SK-N-SH (cell line): ENCODE data around the gene HS6ST1. TPM values are rescaled to one million over a fixed set of nuclear protein-coding genes. Genes with fewer than 3 reads are reported as not detected.

Source experiments
- CTCF ChIA-PET: fragments of 300-600, 350-600 bp; formaldehyde crosslinking; extraction: SDS; loops from one replicate; lab custom pipeline; 2021; lab: Yijun Ruan, JAX
- POLR2A ChIA-PET: fragments of 350-600 bp; sonication (Branson Sonifier 250); formaldehyde crosslinking; extraction: SDS; loops from one replicate; lab custom pipeline; 2020; ENCODE audit warnings: antibody characterized with exemption, inconsistent platforms; lab: Yijun Ruan, JAX
- DNase-seq: peaks from one replicate; pipeline ENCODE4 v3.0.0; 2012
- H2AFZ ChIP-seq: fragments of 200-600 bp; sonication (generic); 2 replicates; pipeline ENCODE4 v1.8.1; 2016; ENCODE audit warnings: antibody characterized with exemption, mild to moderate bottlenecking, low read depth
- H3F3A ChIP-seq: fragments of 200-600 bp; sonication (generic); replicated peaks from 2 replicates; pipeline ENCODE3; 2016; ENCODE audit warnings: antibody characterized with exemption, mild to moderate bottlenecking; ENCODE audit not compliant: insufficient read depth
- H3K27ac ChIP-seq, 2 experiments: fragments of 200-500 bp in 1 of 2; fragments of 200-600 bp in 1 of 2; sonication (Bioruptor generic) in 1 of 2; sonication (generic), shearing (Covaris generic) in 1 of 2; 2 replicates each; pipeline versions ENCODE4 v1.5.1 to v1.6.1; 2014 to 2016; ENCODE audit warnings: low read depth in 2 of 2, inconsistent platforms in 1 of 2, low read length in 1 of 2, mild to moderate bottlenecking in 1 of 2, mixed read lengths in 1 of 2
- H3K27me3 ChIP-seq: fragments of 200-600 bp; sonication (generic), shearing (Covaris generic); 2 replicates; pipeline ENCODE4 v1.6.1; 2016; ENCODE audit warnings: mixed run types; ENCODE audit not compliant: insufficient read depth
- H3K36me3 ChIP-seq, 2 experiments: fragments of 200-500 bp in 1 of 2; fragments of 200-600 bp in 1 of 2; sonication (Bioruptor generic) in 1 of 2; sonication (generic) in 1 of 2; replicated peaks in 1 of 2; 2 replicates each; pipeline versions ENCODE3 to v1.5.1; 2014 to 2016; ENCODE audit warnings: low read length in 1 of 2, mild to moderate bottlenecking in 1 of 2; ENCODE audit not compliant: insufficient read depth in 2 of 2, control insufficient read depth in 1 of 2
- H3K4me1 ChIP-seq, 2 experiments: fragments of 200-500 bp in 1 of 2; fragments of 200-600 bp in 1 of 2; sonication (Bioruptor generic) in 1 of 2; sonication (generic), shearing (Covaris generic) in 1 of 2; 2 replicates each; pipeline versions ENCODE4 v1.5.1 to v1.6.1; 2014 to 2016; ENCODE audit warnings: low read depth in 1 of 2, low read length in 1 of 2, mixed run types in 1 of 2; ENCODE audit not compliant: insufficient read depth in 2 of 2, control insufficient read depth in 1 of 2
- H3K4me2 ChIP-seq: fragments of 200-600 bp; sonication (generic), shearing (Covaris generic); 2 replicates; pipeline ENCODE4 v1.6.1; 2017; ENCODE audit warnings: mixed run types
- H3K4me3 ChIP-seq, 2 experiments: fragments of 200-500 bp in 1 of 2; fragments of 200-600 bp in 1 of 2; sonication (Bioruptor generic) in 1 of 2; sonication (generic), shearing (Covaris generic) in 1 of 2; 2 replicates each; pipeline versions ENCODE4 v1.5.1 to v1.8.1; 2014 to 2016; ENCODE audit warnings: low read depth in 2 of 2, inconsistent platforms in 1 of 2, low read length in 1 of 2, mild to moderate bottlenecking in 1 of 2, mixed read lengths in 1 of 2, moderate library complexity in 1 of 2
- H3K79me2 ChIP-seq: fragments of 200-600 bp; sonication (generic); 2 replicates; pipeline ENCODE4 v1.8.1; 2017; ENCODE audit warnings: mild to moderate bottlenecking; ENCODE audit not compliant: insufficient read depth
- H3K9ac ChIP-seq: fragments of 200-600 bp; sonication (generic); 2 replicates; pipeline ENCODE4 v1.6.1; 2017; ENCODE audit warnings: mixed run types
- H3K9me2 ChIP-seq: fragments of 200-600 bp; sonication (generic); 2 replicates; pipeline ENCODE4 v1.6.1; 2017; ENCODE audit warnings: mixed run types
- H3K9me3 ChIP-seq: fragments of 200-600 bp; sonication (generic); 2 replicates; pipeline ENCODE4 v1.6.1; 2017; ENCODE audit warnings: mixed run types, mild to moderate bottlenecking, moderate library complexity
- H4K20me1 ChIP-seq: fragments of 200-600 bp; sonication (generic); 2 replicates; pipeline ENCODE4 v1.6.1; 2017; ENCODE audit warnings: mild to moderate bottlenecking, mixed run types; ENCODE audit not compliant: insufficient read depth
- CHD2 ChIP-seq: fragments of 150-350 bp; IDR thresholded peaks from 2 replicates; pipeline ENCODE4 v1.6.1; 2018; ENCODE audit warnings: low read length; ENCODE audit not compliant: partially characterized antibody
- FOXM1 ChIP-seq: IDR thresholded peaks from 2 replicates; pipeline ENCODE4 v1.4.0; 2012; ENCODE audit warnings: low read depth, mild to moderate bottlenecking
- GABPA ChIP-seq: IDR thresholded peaks from 2 replicates; pipeline ENCODE4 v1.4.0; 2012; ENCODE audit warnings: low read depth, mild to moderate bottlenecking
- GATA2 ChIP-seq: sonication (generic); formaldehyde crosslinking; IDR thresholded peaks from 2 replicates; pipeline ENCODE4 v1.5.0; 2020; ENCODE audit warnings: mild to moderate bottlenecking, missing genetic modification reagents
- JUND ChIP-seq: IDR thresholded peaks from 2 replicates; pipeline ENCODE4 v1.4.0; 2012
- MEF2A ChIP-seq: IDR thresholded peaks from 2 replicates; pipeline ENCODE4 v1.4.0; 2012; ENCODE audit warnings: low read depth, borderline replicate concordance
- RAD21 ChIP-seq: IDR thresholded peaks from 2 replicates; pipeline ENCODE4 v1.6.1; 2012; ENCODE audit warnings: mild to moderate bottlenecking, low read length
- RCOR1 ChIP-seq: fragments of 150-350 bp; IDR thresholded peaks from 2 replicates; pipeline ENCODE4 v1.6.1; 2017; ENCODE audit warnings: antibody characterized with exemption, low read length
- RXRA ChIP-seq: IDR thresholded peaks from 2 replicates; pipeline ENCODE4 v1.4.0; 2012; ENCODE audit warnings: low read depth, mild to moderate bottlenecking, borderline replicate concordance
- SIN3A ChIP-seq: IDR thresholded peaks from 2 replicates; pipeline ENCODE4 v1.6.1; 2012; ENCODE audit warnings: low read depth, mild to moderate bottlenecking, low read length, moderate library complexity, borderline replicate concordance
- SMC3 ChIP-seq: IDR thresholded peaks from 2 replicates; pipeline ENCODE4 v1.6.1; 2012; ENCODE audit warnings: low read depth, low read length, improper control_type of control experiment
- TAF1 ChIP-seq: IDR thresholded peaks from 2 replicates; pipeline ENCODE4 v1.6.1; 2012; ENCODE audit warnings: low read depth, mild to moderate bottlenecking, low read length, moderate library complexity, borderline replicate concordance
- TCF12 ChIP-seq: IDR thresholded peaks from 2 replicates; pipeline ENCODE4 v1.4.0; 2012
- USF2 ChIP-seq: fragments of 150-350 bp; IDR thresholded peaks from 2 replicates; pipeline ENCODE4 v1.6.1; 2017; ENCODE audit warnings: antibody characterized with exemption, low read length, low read depth, borderline replicate concordance
- WGBS: methylation state at CpG from one replicate; pipeline ENCODE4 v1.1.6; 2017; ENCODE audit warnings: low lambda C conversion rate; 5-methylcytosine and 5-hydroxymethylcytosine counted together
- polyA plus RNA-seq, 3 experiments: library from polyadenylated mRNA; depleted of rRNA; stranded (reverse); fragments of >200 nt; gene quantifications; 2 replicates each; pipeline ENCODE4 v1.2.3, GENCODE V29; 2012
- TF ChIP-seq, protein P1 (sequence below): IDR thresholded peaks from 2 replicates; pipeline ENCODE4 v1.4.0; 2012; ENCODE audit warnings: low read depth, borderline replicate concordance
- TF ChIP-seq, protein P2 (sequence below): IDR thresholded peaks from 2 replicates; pipeline ENCODE4 v1.4.0; 2012; ENCODE audit warnings: low read depth, borderline replicate concordance

Gene HS6ST1
- polyA plus RNA-seq, 1 of the 3 experiments (the other 2 are of a cell fraction): 5.9 TPM

DNA sequence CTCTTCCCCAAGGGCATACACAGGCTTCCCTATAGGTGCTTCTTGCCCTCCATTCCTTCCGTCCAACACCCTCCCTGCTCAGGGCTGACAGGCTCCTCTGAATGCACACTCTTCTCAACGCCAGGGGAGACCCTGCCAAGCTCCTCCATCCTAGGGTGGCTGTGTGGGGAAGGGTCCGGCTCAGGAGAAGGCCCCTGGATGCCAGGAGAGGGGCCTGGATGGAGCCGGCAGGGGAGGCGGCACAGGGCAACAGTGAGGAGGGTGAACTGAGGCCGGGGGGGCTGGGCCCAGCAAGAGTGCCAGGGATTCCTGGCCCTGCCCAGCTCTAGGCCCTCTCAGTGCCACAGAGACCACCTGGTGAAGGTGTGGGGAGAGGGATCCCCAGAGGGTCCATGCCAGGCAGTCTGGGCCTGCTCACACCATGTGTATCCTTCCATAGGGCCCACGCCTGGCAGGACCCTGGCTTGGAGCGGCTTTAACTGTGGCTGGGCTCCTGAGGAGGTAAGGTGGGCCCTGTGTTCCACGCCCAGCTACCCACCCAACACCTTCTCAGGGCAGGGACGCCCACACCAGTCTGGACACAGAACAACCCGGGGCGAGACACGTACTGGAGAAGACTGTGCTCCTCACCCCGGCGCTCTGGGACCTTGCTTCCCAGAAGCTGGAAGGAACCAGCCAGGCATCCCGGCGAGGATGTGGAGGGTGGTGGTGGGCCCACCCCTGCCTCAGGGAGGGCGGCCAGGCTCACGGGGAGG, 26.6 kb downstream of the HS6ST1 start:
- Histone ChIP-seq H3K4me2 (no peak overlapping the region), H2AFZ (no peak overlapping the region), H3K27ac (no peak overlapping the region; a peak in 1 of 4 replicates), H4K20me1 (no peaks in the 10 kb centered on the region; the same call in 1 of the 2 replicates), H3K79me2 (no peaks in the 10 kb centered on the region), H3K27me3 (no peaks in the 10 kb centered on the region), H3F3A (no peaks in the 10 kb centered on the region), H3K4me3 (no peak overlapping the region), H3K9me3 (peaks cover 3% of the 10 kb centered on the region; the same call in 1 of the 2 replicates), H3K9ac (no peak overlapping the region), H3K36me3 (no peaks in the 10 kb centered on the region), H3K4me1 (peaks cover 3 to 27% of the 10 kb centered on the region in 2 experiments; a peak in 2 of 4 replicates), H3K9me2 (no peaks in the 10 kb centered on the region)
- CTCF ChIA-PET: interaction anchor here (1.0 to 1.6 kb wide), 3 partner anchors 8 to 229 kb away, joined by 3 to 4 read pairs (median 4); no protein-coding TSS in a partner anchor
- 96% methylated on average over 8 of the region's 19 CpGs for WGBS
- DNase-seq: no peak
- POLR2A ChIA-PET: no interaction called here
- TF ChIP-seq TCF12 (no peak), JUND (no peak), MEF2A (no peak), RCOR1 (no peak), FOXM1 (no peak), RAD21 (no peak), USF2 (no peak), GATA2 (CRISPR knock-in tag) (no peak), SIN3A (no peak), TAF1 (no peak), GABPA (no peak), CHD2 (no peak), SMC3 (no peak), RXRA (no peak)
- TF ChIP-seq, protein P1, sequence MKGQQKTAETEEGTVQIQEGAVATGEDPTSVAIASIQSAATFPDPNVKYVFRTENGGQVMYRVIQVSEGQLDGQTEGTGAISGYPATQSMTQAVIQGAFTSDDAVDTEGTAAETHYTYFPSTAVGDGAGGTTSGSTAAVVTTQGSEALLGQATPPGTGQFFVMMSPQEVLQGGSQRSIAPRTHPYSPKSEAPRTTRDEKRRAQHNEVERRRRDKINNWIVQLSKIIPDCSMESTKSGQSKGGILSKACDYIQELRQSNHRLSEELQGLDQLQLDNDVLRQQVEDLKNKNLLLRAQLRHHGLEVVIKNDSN: no peak
- TF ChIP-seq, protein P2, sequence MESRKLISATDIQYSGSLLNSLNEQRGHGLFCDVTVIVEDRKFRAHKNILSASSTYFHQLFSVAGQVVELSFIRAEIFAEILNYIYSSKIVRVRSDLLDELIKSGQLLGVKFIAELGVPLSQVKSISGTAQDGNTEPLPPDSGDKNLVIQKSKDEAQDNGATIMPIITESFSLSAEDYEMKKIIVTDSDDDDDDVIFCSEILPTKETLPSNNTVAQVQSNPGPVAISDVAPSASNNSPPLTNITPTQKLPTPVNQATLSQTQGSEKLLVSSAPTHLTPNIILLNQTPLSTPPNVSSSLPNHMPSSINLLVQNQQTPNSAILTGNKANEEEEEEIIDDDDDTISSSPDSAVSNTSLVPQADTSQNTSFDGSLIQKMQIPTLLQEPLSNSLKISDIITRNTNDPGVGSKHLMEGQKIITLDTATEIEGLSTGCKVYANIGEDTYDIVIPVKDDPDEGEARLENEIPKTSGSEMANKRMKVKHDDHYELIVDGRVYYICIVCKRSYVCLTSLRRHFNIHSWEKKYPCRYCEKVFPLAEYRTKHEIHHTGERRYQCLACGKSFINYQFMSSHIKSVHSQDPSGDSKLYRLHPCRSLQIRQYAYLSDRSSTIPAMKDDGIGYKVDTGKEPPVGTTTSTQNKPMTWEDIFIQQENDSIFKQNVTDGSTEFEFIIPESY: no peak
